Testis (tissue), 2 donors: Measurements from ENCODE around the gene TMEM242.

Experiments
- CTCF ChIP-seq, 3 experiments: fragments of 450-650 bp in 2 of 3; fragments of 200-600 bp in 1 of 3; sonication (generic) in 1 of 3; IDR thresholded peaks; one replicate each; pipeline ENCODE4 v1.5.1; 2016 to 2019; ENCODE audit warnings: antibody characterized with exemption in 3 of 3, mild to moderate bottlenecking in 2 of 3, moderate library complexity in 1 of 3
- POLR2A ChIP-seq: fragments of 450-650 bp; IDR thresholded peaks from one replicate; pipeline ENCODE4 v1.6.1; 2017; ENCODE audit warnings: antibody characterized with exemption, mild to moderate bottlenecking, moderate library complexity

- no peak for TF ChIP-seq CTCF (IDR thresholded peaks at IDR 0.05)
- TF ChIP-seq POLR2A: no peak
These were observed 47.2 kb downstream of the TMEM242 start for GRCh38 chr6:157276134-157276532.
